Fibroblast of skin of right quadriceps (primary cell): ENCODE data around the gene MRPL55.

Experiments
- DNase-seq: peaks from one replicate; pipeline ENCODE4 v3.0.0-alpha.2; 2013

The MRPL55 gene

DNA sequence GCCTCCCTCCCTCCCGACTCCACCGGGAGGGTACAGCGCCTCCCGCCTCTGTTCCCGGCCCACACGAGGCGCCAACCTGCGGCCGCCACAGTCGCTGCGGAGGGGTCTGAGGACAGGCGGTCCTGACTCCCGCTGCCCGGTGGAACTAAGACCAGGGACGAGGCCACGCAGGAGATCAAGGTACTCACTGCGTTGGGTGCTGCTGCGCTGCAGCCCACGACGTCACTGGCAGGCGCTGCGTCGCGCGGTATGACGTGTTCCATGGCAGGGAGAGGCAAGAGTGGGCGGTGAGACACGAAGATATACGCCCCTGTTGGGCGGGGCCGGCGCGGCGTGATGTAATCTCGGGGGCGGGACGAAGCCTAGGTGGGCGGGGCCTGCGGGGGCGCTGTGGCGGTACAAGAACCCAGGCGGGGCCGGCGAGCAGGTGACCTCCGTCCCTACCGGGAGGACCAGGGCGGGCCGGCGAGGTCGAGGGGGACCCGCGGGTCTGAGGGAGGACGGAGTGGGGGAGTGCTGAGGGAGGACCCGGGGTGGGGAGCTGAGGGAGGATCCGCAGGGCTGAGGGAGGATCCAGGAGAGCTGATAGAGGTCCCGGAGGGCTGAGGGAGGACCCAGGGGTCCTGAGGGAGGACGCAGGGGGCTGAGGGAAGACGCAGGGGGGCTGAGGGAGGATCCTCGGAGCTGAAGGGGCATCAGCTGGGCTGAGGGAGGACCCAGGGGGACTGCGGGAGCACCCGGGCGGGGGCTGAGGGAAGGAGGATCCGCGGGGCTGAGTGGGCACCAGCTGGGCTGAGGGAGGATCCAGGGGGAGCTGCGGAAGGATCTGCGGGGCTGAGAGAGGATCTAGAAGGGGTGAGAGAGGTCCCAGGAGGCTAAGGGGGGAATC, at the start of gene MRPL55:
Gene MRPL55, minus strand, starts transcription at position 227 of the 889 bp plus-strand sequence. CDS start 1,039 bp downstream, outside the sequence.
- peak; percentile 95 for DNase-seq

DNA sequence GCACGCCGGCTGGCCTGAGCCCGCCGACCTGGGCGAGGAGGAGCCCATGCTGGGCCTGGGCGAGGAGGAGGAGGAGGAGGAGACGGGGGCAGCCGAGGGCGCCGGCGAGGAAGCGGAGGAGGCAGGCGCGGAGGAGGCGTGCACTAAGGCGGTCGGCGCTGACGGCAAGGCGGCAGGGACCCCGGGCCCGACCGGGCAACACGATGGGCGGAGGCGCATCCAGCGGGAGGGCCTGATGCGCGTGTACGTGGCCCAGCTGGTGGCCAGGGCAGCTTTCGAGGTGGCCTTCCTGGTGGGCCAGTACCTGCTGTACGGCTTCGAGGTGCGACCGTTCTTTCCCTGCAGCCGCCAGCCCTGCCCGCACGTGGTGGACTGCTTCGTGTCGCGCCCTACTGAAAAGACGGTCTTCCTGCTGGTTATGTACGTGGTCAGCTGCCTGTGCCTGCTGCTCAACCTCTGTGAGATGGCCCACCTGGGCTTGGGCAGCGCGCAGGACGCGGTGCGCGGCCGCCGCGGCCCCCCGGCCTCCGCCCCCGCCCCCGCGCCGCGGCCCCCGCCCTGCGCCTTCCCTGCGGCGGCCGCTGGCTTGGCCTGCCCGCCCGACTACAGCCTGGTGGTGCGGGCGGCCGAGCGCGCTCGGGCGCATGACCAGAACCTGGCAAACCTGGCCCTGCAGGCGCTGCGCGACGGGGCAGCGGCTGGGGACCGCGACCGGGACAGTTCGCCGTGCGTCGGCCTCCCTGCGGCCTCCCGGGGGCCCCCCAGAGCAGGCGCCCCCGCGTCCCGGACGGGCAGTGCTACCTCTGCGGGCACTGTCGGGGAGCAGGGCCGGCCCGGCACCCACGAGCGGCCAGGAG, 49.3 kb upstream of the MRPL55 start:
- no peak for DNase-seq

DNA sequence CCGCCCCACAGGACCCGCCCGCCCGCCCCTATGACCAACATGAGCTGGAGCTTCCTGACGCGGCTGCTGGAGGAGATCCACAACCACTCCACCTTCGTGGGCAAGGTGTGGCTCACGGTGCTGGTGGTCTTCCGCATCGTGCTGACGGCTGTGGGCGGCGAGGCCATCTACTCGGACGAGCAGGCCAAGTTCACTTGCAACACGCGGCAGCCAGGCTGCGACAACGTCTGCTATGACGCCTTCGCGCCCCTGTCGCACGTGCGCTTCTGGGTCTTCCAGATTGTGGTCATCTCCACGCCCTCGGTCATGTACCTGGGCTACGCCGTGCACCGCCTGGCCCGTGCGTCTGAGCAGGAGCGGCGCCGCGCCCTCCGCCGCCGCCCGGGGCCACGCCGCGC, 48.6 kb upstream of the MRPL55 start:
- DNase-seq: no peak

DNA sequence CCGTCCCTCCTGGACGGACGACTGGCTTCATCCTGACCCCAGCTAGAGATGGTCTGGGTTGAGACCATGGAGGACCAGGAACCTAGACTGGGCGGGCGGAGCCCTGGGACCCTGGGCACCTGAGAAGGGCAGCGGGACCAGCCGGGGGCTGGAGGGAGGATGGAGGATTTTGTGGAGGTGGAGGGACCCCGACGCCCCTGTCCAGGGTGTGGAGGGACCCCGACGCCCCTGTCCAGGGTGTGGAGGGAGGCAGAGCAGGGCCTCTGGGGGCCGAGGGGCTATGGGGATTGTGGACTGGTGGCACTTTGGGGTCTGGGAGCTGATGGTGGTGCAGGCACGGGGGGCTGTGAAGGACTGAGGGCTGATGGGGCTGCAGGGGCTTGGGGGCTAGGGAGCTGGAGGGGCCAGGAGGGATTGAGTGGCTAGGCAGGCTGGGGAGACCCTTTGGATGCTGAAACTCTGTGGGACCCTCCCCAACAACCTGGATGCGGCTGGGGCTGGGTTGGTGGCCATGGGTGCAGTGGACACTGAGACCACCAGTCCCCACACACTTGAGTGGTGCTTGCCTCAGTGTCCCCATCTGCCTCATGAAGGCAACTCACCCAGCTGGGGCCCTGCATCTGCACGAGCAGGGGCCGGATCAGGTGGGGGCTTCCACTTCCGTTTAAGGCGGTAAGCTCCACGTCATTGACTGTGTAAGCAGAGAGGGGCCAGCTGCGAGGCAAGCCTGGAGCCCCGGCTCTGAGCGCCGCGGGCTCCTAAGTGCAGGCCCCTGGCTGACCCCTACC, 48.0 kb upstream of the MRPL55 start:
- DNase-seq: no peak

DNA sequence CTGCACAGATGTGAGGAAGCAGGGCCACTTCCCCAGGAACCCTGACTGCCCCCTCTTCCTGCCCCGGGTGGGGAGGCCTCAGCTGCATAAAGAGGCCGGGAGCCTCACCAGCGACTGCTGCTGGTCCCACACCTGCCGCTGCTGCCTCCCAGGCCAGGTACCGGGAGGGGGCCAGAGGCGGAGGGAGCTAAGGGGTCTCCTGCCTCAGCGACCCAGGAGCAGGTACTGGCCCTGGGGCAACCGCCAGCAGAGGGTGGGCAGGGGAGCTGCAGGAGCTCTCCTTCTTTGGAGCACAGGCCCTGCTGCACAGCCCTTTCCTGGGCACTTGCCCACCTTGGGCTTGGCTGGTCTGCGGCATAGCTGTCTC, 47.4 kb upstream of the MRPL55 start:
- no peak for DNase-seq

DNA sequence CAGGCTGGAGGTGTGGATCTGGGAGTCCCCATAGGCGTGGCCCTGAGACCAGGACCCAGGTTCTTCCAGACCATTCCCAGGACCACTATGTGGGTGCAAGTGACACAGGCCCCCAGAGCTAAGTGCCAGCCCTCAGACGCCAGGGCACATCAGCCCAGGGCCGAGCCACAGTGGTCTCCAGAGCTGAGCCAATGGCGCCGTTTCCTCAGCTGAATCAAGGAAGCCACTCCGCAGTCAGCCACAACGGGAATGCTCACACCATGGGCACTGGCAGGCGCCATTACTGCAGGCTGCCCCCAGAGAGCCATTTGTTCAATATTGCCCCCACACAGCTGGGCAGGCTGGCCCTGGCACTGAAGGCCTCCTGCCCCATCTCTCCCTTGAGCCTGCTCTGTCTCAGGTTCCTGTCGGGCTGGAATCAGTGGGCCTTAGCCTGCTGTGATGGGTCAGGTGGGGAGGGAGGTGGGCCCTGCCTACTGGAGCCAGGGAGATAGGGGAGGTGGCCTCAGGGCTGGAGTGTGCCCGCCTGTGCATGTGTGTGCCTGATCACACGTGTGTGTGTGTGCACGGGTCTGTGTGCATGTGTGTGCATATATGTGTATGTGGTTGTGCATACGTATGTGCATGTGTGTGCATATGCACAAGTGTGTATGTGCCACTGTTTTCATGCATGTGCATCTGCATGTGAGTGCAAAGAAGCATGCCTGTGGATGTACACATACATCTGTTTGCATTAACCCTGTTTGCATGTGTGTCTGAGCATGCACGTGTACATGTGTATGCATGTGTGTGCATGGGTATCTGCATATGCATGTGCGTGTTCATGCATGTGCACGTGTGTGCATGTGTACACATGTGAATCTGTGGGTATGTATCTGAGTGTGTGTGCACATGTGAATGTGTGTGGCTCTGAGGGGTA, 46.8 kb upstream of the MRPL55 start:
- no peak for DNase-seq

DNA sequence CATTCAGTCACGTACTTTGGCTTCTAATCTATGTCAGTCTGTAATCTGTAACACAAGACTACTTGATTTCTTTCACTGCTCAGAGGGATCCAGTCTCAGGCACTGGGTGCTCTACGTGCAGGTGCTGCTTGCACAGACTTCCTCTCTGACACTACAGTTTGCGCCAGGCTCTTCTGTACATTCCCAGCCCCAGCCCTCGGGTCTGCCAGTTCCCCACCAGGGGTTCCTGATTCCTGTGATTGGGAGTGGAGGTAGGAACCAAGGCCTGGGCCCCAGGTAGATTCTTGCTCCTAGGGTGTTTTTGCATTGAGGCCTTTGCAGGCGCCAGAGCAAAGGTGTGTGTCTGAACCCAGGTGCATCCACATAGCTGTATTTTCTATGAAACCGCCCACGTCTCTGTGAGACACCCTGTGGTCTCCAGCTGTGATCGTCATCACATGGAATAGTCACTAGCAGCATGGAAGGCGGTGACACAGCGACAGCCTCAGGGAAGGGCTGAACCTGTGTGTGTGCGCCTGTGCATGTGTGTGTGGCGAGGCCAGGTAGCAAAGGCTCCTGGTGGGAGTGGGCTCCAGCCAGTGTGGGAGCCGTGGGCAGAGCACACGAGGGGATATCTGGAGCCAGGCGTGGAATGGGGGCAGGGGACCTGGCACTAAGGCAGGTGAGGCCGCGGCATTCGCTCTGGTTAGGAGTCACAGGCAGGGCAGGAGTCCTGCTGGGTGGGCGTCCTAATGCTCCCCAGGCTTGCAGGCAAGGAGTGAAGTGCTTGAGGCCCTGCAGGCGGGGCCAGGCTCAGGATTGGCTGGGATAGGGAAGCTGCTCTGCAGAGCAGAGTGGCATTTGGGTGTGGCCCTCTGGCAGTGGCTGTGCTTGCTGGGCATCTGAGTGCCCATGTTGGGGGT, 45.8 kb upstream of the MRPL55 start:
- DNase-seq: no peak

DNA sequence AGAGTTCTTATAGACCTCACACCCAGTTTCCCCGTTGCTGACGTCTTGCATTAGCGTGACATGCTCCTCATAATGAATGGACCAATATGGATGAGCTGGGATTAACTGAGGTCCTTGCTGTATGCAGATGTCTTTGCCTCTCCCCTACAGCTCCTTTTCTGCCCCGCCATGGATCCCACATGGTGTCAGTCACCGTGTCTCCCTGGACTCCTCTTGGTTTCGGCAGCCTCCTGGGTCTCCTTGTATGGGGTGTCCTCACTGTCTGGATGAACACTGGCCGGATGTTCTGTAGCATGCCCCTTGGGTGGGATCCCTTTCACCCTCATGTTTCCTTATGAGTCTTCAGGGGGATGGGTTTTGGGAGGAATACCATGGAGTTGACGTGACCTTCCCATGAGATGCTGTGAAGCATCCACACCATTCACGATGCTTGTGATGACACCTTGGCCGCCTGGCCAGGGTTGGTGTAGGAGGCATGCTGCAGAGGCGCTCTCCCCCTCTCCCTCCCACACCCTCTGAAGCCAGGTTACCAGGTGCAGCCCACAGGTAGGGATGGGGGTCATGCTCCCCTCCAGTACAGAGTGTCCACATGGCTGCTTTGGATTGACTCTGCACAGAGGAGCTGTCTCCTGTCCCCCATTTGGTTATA, 45.0 kb upstream of the MRPL55 start:
- DNase-seq: no peak

DNA sequence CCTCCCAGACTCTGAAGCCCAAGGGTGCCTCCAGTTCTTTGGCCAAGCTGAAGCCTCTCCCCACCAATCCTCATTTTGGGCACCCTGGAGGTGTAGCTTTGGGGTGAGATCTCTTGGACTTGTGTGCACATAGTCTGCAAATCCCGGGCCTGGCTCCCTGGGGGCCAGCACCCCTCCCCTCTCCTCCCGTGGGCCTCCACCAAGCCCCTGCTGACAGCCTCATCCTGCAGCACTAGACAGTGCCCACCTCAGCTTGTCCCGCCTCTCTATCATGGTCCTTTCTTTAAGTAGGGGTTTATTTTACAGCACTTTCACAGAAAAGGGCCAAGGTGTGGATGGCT, 43.8 kb upstream of the MRPL55 start:
- DNase-seq: no peak

DNA sequence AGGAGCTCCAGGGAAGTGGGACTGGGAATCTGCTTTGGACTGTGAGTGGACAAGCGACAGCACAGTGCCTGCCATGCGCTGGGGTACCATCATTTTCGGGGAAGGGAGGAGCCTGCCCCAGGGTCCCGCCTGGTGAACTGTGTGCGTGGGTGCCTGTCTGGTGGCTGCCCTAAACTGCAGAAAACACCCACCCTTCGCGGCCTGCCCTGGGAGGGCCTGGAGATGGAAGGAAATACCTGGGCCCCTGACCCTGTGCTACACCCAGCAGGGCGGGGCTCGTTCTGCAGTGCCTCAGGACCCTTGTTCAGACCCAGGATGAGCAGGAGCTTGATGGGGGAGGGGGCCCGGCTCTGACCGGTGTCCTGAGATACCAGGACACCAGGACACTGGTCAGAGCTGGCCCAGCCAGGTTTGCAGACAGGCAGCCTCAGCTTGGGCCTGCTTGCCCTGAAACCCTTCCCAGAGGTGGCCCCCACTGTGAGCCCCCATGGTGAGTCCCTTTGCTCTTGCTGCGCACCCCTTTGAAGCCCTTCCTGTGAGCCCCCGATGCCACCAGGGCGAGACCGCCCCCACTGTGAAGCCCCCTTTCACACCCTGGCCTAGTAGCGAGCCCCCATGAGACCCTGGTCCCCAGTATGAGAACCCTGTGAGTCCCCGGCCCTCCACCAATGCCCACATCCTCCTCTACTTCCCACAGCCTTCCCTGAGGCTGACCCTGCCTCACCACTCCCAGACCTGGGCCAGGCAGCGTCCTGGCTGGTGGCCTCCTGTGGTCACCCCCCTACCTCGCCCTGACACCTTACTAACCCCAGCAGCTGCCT, 43.2 kb upstream of the MRPL55 start:
- no peak for DNase-seq

DNA sequence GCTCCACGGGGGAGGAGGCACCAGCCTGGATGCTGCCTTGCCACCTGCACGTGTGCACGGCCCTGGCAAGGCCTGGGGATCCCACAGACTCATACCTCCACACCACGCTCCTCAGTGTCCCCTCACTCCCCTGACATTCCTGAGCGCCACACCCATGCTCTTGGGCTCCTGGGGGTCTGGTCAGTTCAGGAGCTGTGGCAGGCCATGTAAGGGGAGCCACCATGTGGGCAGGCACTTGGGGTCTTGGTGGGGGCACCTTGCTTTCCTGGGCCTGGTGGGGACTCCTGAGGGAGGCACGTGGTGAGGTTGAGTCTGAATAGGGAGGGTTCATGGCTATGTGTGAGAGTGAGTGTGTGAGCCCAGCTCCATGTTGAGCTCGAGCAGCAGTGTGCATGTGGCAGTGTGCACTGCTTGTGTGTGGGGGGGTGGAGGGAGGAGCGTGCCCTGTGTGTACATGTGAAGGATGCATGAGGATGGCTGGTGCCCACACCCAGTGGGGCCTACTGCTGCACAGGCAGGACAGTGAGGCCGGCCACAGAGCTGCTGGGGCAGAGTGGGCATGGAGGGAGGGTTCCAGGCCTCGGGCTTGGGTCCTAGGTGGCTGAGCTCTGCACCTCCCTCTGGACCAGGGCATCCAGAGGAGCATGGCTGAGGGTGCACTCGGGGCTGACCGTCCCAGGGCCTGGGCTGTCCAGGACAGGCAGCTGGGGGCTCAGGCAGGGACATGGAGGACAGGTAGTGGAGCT, 42.3 kb upstream of the MRPL55 start:
- DNase-seq: no peak

DNA sequence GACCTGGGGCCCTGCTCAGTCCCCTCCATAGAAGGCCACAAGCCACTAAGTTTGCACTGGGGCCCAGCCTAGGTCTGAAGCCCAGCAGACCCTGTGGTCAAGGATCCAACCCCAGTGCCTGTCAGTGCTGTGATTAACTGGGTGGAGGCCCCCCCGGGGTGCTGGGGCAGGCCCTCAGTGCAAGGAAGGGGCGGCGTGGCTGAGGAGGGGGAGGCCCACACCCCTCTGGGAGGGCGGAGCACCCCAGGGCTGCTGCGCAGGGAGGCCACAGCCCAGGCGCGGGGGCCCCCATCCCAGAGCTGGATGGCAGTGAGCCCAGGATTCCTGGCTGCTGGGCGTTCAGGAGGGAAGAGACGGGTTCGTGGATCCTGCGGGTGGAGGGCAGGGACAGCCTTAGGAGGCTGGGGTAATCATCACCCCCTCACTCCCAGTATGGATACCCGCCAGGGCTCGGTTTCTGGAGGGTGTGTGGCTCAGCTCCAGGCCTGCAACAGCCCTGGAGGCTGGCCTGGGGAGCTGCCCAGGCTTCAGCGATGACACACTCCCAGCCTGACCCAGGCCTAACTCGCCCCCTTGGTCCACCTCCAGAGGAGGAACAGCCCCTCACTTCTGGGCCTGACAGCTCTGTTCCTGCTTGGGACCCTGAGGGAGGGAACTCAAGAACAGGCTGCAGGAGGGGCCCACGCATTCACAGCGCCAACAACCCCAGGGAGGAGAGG, 41.5 kb upstream of the MRPL55 start:
- DNase-seq: peak; percentile 74

DNA sequence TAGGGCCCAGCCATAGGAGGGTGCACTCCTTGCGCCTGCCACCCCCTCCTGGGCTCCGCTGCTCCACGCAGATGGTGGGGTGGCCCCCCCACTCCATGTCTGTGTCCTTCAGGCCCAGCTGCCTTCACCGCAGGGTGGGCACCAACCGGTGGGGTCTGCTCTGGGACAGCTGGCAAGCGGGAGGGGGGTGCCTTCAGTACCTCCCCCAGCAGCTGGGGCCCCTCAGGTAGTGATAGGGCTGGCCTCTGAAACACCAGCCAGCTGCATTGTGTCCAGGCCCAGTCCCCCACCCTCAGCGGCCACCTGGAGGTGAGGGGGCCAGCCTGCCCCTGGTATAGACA, 41.0 kb upstream of the MRPL55 start:
- DNase-seq: no peak

DNA sequence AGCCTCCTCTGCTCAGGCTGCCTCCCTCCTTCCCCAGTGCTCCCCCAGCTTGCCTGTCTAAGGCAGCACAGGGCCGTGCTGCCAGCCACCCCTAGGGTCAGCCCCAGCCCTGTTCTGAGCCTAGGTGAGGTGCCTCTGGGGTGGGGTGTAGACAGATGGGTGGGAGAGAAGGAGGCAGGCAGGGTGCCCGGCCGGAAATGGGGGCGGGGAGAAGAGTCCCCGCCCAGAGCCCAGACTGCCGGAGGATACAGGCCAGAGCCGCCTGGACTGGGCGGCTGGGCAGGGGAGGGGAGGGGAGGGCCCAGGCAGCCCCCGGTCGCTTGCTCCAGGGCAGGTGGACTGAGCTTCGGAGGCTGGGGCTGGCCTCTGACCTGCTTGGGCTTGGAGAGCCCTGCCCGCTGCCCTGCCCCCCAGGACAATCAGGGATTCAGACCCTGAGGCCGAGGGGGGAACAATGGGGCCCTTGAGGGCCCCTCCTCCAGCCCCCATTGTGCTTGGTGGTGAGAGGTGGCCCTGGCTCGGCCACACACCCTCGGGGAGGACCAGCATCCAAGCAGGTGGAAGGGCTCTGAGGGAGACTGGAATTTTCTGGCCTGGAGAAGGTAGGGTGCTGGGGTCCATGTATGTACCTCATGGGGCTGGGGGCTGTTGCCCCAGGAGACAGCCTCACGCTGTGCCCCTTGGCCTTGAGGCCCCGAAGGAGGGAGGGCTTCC, 40.5 kb upstream of the MRPL55 start, which contains the start of gene GJC2:
Gene GJC2, plus strand, starts transcription at position 525 of the 714 bp plus-strand sequence. CDS start 7,829 bp downstream, outside the sequence.
- no peak for DNase-seq

DNA sequence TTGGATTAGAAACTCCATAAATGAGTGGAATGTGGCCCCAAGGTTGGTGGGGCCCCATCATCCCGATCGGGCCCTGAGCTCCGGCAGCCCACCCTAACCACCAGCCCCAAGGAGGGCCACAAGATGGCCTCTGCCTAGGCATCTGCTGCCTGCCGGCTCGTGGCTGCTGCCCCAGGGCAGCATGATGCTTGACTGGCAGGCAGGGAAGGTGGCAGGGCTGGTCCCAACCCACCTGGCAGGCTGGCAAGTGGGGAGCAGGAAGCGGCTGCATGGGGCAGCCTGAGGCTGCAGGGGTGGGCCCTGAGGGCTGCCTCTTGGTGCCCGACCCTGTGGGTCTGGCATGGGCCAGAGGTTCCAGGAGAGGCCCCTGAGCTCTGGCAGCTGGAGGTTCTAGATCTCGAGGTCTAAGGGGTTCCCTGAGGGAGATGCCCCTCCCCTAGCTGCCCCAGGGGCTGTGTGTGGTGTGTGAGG, 39.9 kb upstream of the MRPL55 start:
- no peak for DNase-seq

DNA sequence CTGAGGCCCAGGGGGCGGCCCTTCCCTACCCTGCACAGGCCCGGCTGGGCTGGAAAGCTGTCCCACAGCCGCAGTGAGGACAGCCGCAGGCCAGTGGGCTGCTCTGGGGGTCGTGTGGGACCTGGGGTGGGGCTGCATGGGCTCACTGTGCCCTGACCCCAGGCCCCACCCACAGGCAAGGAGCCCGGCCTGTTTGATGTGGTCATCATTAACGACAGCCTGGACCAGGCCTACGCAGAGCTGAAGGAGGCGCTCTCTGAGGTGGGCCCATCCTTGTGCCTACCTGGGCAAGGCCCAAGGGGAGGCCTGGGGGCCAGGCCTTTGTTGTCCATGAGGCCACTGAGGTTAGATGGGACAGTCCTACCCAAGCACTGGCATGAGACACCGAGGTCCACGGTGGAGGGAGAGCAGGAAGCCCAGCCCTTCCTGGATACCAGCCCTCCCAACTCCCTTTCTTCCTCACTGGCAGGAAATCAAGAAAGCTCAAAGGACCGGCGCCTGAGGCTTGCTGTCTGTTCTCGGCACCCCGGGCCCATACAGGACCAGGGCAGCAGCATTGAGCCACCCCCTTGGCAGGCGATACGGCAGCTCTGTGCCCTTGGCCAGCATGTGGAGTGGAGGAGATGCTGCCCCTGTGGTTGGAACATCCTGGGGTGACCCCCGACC, 39.2 kb upstream of the MRPL55 start:
- DNase-seq: no peak

DNA sequence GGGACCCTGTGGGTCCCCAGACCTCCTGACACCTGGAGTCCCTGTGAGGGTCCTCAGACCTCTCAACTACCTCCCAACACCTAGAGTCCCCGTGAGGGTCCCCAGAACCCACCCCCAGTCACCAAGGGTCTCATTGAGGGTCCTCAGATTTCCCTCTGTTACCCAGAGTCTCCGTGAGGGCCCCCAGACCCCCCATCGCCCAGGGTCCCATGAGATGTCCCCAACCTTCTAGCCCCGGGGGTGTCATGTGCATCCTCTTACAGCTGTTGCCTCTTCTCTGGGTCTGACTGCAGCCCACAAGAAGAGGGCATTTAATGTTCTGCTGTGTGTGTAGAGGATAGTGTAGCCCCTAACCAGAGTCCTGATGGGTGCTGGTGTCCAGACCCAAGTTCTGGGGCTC, 38.7 kb upstream of the MRPL55 start:
- DNase-seq: no peak
